ENCODE measurements around the gene BNIP1.

DNA sequence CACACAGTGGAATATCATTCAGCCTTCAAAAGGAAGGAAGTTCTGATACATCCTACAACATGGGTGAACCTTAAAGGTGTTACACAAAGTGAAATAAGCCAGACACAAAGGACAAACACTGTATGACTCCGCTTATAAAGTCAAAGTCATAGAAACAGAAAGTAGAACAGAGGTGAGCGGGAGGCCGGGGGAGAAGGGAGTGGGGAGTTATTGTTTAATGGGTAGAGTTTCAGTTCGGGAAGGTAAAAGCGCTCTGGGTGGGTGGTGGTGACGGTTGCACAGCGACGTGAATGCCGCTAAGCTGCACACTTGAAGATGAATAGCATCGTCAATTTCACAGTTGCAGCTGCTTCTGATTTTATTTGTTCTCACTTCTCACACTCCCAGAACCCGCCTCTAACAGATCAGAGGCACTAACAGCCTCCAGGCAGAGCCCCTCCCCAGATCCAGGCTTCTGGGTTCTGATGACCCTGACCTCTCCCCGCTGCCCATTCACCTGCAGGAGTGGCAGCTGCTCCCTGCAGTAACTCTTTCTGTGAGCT, 34.1 kb downstream of the BNIP1 start:
- TF ChIP-seq, protein P1, sequence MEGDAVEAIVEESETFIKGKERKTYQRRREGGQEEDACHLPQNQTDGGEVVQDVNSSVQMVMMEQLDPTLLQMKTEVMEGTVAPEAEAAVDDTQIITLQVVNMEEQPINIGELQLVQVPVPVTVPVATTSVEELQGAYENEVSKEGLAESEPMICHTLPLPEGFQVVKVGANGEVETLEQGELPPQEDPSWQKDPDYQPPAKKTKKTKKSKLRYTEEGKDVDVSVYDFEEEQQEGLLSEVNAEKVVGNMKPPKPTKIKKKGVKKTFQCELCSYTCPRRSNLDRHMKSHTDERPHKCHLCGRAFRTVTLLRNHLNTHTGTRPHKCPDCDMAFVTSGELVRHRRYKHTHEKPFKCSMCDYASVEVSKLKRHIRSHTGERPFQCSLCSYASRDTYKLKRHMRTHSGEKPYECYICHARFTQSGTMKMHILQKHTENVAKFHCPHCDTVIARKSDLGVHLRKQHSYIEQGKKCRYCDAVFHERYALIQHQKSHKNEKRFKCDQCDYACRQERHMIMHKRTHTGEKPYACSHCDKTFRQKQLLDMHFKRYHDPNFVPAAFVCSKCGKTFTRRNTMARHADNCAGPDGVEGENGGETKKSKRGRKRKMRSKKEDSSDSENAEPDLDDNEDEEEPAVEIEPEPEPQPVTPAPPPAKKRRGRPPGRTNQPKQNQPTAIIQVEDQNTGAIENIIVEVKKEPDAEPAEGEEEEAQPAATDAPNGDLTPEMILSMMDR (IDR thresholded peaks at IDR 0.05; ENCODE audit: poor library complexity): no peak
- TF ChIP-seq EZH2 (IDR thresholded peaks at IDR 0.05; ENCODE audit: borderline replicate concordance) (no peak), EZH2phosphoT487 (IDR thresholded peaks at IDR 0.05; ENCODE audit: low read depth, severe bottlenecking, unreplicated experiment) (no peak)
